Choroid plexus epithelial cell (primary cell): ENCODE data around the gene PLD2.
"Not testable (repeated sequence)": the region's sequence is repeated elsewhere in the genome, so short reads cannot be mapped to it uniquely, and the experiment has no call there.

Experiments
- DNase-seq: peaks from one replicate; pipeline ENCODE4 v3.0.0-alpha.2; 2010; ENCODE audit warnings: low read depth
- H3K4me3 ChIP-seq: 2 replicates; pipeline ENCODE4 v1.5.1; 2011; ENCODE audit warnings: low read depth, mild to moderate bottlenecking, control low read depth, low read length, moderate library complexity
- CTCF ChIP-seq: conservative IDR thresholded peaks from 2 replicates; pipeline ENCODE4 v1.5.1; 2011; ENCODE audit warnings: low read depth, mild to moderate bottlenecking, control low read depth, inconsistent platforms, low read length, moderate library complexity

The PLD2 gene

GRCh38 chr17:4815043-4815675 lies 8.2 kb downstream of the PLD2 start:
- peak; percentile 71 for TF ChIP-seq CTCF
- DNase-seq, result peak; percentile 52
- no peak overlapping the region for H3K4me3 ChIP-seq

DNA sequence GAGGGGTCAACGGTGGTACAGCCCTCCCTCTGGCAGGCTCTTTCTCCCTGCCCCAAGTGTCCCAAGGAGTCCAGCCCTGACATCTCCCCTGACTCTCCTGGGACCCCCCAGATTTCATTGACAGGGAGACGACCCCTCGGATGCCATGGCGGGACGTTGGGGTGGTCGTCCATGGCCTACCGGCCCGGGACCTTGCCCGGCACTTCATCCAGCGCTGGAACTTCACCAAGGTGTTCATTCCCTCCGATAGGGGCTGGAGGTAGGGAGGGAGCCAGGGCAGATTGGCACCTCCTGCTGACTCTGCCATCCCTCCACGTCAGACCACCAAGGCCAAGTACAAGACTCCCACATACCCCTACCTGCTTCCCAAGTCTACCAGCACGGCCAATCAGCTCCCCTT lies 9.9 kb downstream of the PLD2 start:
- DNase-seq, result no peak
- TF ChIP-seq CTCF, result no peak
- H3K4me3 ChIP-seq, result no peak overlapping the region

- no peak for TF ChIP-seq CTCF
- no peak overlapping the region for H3K4me3 ChIP-seq
- DNase-seq, result no peak
These were observed 11.3 kb downstream of the PLD2 start for GRCh38 chr17:4818276-4818675.

DNA sequence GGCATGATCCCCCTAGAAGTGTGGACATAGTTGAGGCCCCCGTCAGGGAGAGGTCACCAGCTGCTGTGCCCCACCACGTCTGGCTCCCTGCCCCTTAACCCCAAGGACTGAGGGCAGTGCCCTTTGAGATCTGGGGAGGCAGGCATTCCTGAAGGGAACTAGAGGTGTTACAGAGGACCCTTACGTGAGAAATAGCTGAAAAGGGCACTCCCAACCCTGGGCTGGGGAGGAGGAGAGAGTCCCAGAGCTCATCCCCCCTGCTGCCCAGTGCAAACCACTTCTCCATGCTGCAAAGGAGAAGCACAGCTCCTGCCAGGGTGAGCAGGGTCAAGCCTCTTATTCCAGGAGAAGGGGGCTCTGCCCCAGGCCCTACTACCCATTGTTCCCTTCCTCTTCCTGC lies 15.9 kb downstream of the PLD2 start:
- no peak overlapping the region for H3K4me3 ChIP-seq
- no peak for DNase-seq
- TF ChIP-seq CTCF, result no peak

DNA sequence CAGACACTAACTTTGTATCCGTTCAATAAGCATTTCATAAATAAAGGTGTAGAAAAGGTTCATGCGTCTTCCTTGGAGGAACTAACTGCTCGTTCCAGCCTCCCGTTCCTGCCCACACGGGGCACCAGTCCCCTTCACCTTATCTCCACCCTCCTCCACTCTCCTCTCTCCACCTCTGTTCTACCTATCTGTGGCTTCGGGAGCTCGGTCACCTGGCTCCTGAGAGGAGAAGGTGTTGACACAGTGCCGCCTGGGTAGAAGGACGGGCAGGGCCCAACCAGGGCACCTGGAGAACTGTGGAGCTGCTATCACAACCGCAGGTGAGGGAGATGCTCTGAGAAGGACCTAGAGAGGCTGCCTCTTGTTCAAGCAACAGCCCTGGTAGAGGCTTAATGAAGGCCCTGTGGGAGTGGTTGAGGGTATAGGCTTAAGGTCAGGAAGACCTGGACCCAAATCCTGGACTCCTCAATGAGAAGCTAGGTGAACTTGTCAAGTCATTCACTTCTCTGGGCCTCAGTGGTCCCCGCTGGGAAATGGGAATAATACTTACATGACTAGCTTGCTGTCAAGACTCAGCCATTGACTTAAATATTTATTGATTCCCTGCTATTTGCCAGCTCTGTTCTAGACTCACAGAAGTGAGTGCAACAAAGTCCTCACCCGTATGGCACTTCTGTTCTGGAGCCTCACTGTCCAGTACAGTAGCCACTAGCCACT lies 16.6 kb downstream of the PLD2 start:
- no peak overlapping the region for H3K4me3 ChIP-seq
- no peak for DNase-seq

GRCh38 chr17:4827399-4827798 lies 20.4 kb downstream of the PLD2 start:
- TF ChIP-seq CTCF, result no peak
- no peak overlapping the region for H3K4me3 ChIP-seq
- no peak for DNase-seq

More for the DNA sequence above, 16.6 kb downstream of the PLD2 start:
- TF ChIP-seq CTCF, result no peak

DNA sequence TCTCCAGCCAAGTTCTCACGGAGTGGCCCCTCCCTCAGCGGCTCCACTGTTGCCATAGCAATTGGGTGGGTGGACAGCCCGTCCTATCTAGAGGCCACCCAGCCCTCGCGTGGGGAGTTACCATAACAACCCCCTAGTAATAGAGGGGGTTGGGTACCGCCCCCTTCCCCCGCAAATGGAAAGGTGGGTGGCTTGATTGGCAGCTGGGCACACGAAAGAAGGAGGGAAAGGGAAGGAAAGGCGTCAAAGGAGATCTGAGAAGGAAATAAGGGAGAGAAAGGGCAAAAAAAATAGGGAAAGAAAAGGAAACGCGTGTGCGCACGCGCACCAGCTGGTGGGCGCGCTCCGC lies 25.9 kb downstream of the PLD2 start:
- DNase-seq, result not testable (repeated sequence)
- peak overlapping the region; percentile 91 for H3K4me3 ChIP-seq
